Esophagus muscularis mucosa (tissue), 4 donors: ENCODE data around the gene TERF2IP. TPM values are rescaled to one million over a fixed set of nuclear protein-coding genes. Genes with fewer than 3 reads are reported as not detected.

ENCODE experiments used
- DNase-seq: peaks from one replicate; pipeline ENCODE4 v3.0.0-alpha.2; 2017; ENCODE audit errors: extremely low spot score
- H3K27ac ChIP-seq, 4 donors: fragments of 200-600 bp; sonication (generic); replicated peaks in 1 of 4; 1 replicate in 3 of 4; 2 replicates in 1 of 4; pipeline ENCODE4 v1.5.1; 2016 to 2019; ENCODE audit warnings: mild to moderate bottlenecking in 1 of 4
- H3K27me3 ChIP-seq, 4 donors: fragments of 200-600 bp; sonication (generic); one replicate each; pipeline versions ENCODE4 v1.5.1 to v1.6.0; 2016 to 2019
- H3K36me3 ChIP-seq, 4 donors: fragments of 200-600 bp; sonication (generic); one replicate each; pipeline ENCODE4 v1.5.1; 2016 to 2019
- H3K4me1 ChIP-seq, 4 donors: fragments of 200-600 bp; sonication (generic); one replicate each; pipeline ENCODE4 v1.5.1; 2016 to 2019
- H3K4me3 ChIP-seq, 4 donors: fragments of 200-600 bp; sonication (generic); 1 replicate in 2 of 4; 2 replicates in 2 of 4; pipeline ENCODE4 v1.5.1; 2016 to 2019; ENCODE audit warnings: mild to moderate bottlenecking in 4 of 4, moderate library complexity in 1 of 4
- H3K9me3 ChIP-seq, 4 donors: fragments of 200-600 bp; sonication (generic); 1 replicate in 3 of 4; 2 replicates in 1 of 4; pipeline ENCODE4 v1.5.1; 2016 to 2019
- CTCF ChIP-seq, 3 experiments: fragments of 200-600 bp in 2 of 3; fragments of 450-650 bp in 1 of 3; sonication (generic) in 2 of 3; IDR thresholded peaks; one replicate each; pipeline ENCODE4 v1.5.1; 2017 to 2019; ENCODE audit warnings: antibody characterized with exemption in 3 of 3, mild to moderate bottlenecking in 2 of 3, moderate library complexity in 1 of 3
- EP300 ChIP-seq: sonication (generic); formaldehyde crosslinking; IDR thresholded peaks from one replicate; pipeline ENCODE4 v1.6.1; 2017; ENCODE audit warnings: antibody characterized with exemption
- POLR2A ChIP-seq: fragments of 450-650 bp; IDR thresholded peaks from one replicate; pipeline ENCODE4 v1.6.1; 2017; ENCODE audit warnings: antibody characterized with exemption, moderate library complexity, mild to moderate bottlenecking, low read depth
- POLR2AphosphoS5 ChIP-seq, 2 donors: sonication (generic); formaldehyde crosslinking; IDR thresholded peaks; one replicate each; pipeline ENCODE4 v1.6.1; 2017; ENCODE audit warnings: antibody characterized with exemption in 2 of 2
- WGBS: methylation state at CpG from one replicate; pipeline ENCODE4 v1.1.5; 2018; 5-methylcytosine and 5-hydroxymethylcytosine counted together
- intact Hi-C: fragments of 100-400 bp; cut with DNase I; formaldehyde crosslinking; loops from one replicate; pipeline ENCODE4 v1.15.1; 2023
- total RNA-seq, 4 donors: library from RNA; depleted of rRNA; stranded (reverse); fragments of >200 nt; gene quantifications; one replicate each; pipeline versions ENCODE4 v1.1.0 to v1.2.1, GENCODE V29; 2016

The TERF2IP gene, protein sequence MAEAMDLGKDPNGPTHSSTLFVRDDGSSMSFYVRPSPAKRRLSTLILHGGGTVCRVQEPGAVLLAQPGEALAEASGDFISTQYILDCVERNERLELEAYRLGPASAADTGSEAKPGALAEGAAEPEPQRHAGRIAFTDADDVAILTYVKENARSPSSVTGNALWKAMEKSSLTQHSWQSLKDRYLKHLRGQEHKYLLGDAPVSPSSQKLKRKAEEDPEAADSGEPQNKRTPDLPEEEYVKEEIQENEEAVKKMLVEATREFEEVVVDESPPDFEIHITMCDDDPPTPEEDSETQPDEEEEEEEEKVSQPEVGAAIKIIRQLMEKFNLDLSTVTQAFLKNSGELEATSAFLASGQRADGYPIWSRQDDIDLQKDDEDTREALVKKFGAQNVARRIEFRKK
- 10 to 100 TPM; 62.3 to 83.7 (median 64.1) TPM for total RNA-seq

- WGBS, result 0% methylated on average over 5 of the region's 76 CpGs
- H3K9me3 ChIP-seq, result no peaks in the 10 kb centered on the region
- H3K4me1 ChIP-seq, result peaks cover 54 to 75% (median 59%) of the 10 kb centered on the region in 4 donors
- no peaks in the 10 kb centered on the region for H3K27me3 ChIP-seq
- intact Hi-C loops, result loop anchor here (10.0 kb wide), 1 partner anchor 93 kb away; the partner anchor contains the start of gene TMEM231
- peak within 1 kb of the TSS; percentile 72 to 96 (median 90) for H3K4me3 ChIP-seq
- TF ChIP-seq POLR2A, result peak; percentile 84
- TF ChIP-seq CTCF (IDR thresholded peaks at IDR 0.05), result no peak
- peak; percentile 99 for TF ChIP-seq POLR2AphosphoS5 (IDR thresholded peaks at IDR 0.05)
- TF ChIP-seq EP300, result no peak
- peak within 1 kb of the TSS; percentile 92 to 99 (median 96) for H3K27ac ChIP-seq
- H3K36me3 ChIP-seq, result peaks cover 0 to 29% (median 12%) of the 10 kb centered on the region in 4 donors
- peak; percentile 98 for DNase-seq
These were observed at the start of gene TERF2IP, which contains the start of gene KARS1 for GRCh38 chr16:75647492-75648264. TERF2IP (plus strand) TSS chr16:75647773; CDS start chr16:75647883, 110 bp downstream. KARS1 (minus strand) TSS chr16:75647665; CDS start chr16:75647639, 26 bp downstream.

GRCh38 chr16:75599452-75600277 is 47.9 kb upstream of the TERF2IP start:
- Histone ChIP-seq H3K4me3 (no peak overlapping the region), H3K27me3 (no peaks in the 10 kb centered on the region), H3K4me1 (no peaks in the 10 kb centered on the region), H3K36me3 (peaks cover 46 to 72% (median 66%) of the 10 kb centered on the region in 4 donors), H3K27ac (no peak overlapping the region), H3K9me3 (peaks cover 0 to 5% (median 0%) of the 10 kb centered on the region in 4 donors)
- intact Hi-C loops, result loop anchor here (10.0 kb wide), 1 partner anchor 125 kb away; no protein-coding TSS in a partner anchor
- TF ChIP-seq POLR2A (no peak), POLR2AphosphoS5 (IDR thresholded peaks at IDR 0.05) (no peak), EP300 (no peak), CTCF (IDR thresholded peaks at IDR 0.05) (no peak)
- WGBS, result 92% methylated on average over 5 of the region's 6 CpGs
- DNase-seq, result no peak

DNA sequence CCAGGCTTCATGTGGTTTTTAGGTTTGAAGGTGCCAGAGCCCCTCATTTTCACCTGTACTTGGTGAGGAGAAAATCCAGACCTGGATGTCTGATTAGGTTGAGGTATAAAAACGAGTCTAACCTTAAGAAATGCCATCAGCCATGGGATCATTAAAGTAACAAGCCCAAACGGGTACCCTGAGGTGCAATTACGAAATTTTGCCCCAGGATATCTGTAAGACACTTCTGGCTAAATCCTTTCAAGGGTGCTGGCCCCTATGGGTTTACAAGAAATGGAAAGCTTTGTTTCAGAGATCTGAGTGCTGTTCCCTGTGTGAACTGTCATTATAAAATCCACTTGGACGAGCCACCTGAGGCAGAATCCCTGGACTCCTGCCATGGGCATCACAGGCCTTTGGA is 44.3 kb upstream of the TERF2IP start:
- Histone ChIP-seq H3K36me3 (peaks cover 62 to 90% (median 85%) of the 10 kb centered on the region in 4 donors), H3K4me3 (no peak overlapping the region)
- 94% methylated on average over 4 of the region's 4 CpGs for WGBS

More for the DNA sequence above, 44.3 kb upstream of the TERF2IP start:
- Histone ChIP-seq H3K27me3 (no peaks in the 10 kb centered on the region), H3K9me3 (no peaks in the 10 kb centered on the region), H3K27ac (no peak overlapping the region), H3K4me1 (no peaks in the 10 kb centered on the region)
- no peak for DNase-seq
- intact Hi-C loops, result no loop called here
- TF ChIP-seq POLR2AphosphoS5 (IDR thresholded peaks at IDR 0.05), result no peak
- TF ChIP-seq CTCF (IDR thresholded peaks at IDR 0.05), result no peak
- TF ChIP-seq POLR2A, result no peak
- no peak for TF ChIP-seq EP300
